ENCODE results near the gene NELFA.
A peak's percentile ranks its signal among the peaks of the same experiment; 100 is the strongest.

Gene NELFA

DNA sequence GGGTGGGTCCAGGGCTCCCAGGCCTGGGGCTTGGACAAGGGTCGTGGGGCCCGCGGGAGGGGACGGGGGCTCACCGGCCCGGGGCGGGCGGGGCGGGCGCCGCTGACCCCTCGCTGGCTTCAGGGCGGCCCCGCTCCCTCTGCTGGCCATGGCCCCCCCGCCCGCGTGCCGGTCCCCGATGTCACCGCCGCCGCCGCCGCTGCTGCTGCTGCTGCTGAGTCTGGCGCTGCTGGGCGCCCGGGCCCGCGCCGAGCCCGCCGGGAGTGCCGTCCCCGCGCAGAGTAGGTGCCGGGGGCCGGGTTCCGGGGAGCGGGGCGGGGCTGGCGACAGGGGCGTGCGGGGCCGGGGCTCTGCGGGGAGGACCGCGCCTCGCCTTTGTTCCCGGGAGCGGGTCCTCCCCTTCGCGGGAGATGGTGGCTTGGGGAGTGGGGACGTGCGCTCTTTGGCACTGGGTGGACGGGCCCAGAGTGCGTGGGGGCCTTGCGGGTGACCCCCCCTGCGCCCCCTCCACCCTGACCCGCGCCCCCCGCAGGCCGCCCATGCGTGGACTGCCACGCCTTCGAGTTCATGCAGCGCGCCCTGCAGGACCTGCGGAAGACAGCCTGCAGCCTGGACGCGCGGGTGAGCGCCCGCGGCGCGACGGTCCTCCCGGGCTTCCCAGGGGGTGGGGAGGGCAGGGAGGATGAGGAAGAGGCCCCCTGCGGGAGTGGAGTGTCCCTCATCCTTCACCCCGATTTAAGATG lies 33.6 kb upstream of the NELFA start:
- TF ChIP-seq, protein P1, sequence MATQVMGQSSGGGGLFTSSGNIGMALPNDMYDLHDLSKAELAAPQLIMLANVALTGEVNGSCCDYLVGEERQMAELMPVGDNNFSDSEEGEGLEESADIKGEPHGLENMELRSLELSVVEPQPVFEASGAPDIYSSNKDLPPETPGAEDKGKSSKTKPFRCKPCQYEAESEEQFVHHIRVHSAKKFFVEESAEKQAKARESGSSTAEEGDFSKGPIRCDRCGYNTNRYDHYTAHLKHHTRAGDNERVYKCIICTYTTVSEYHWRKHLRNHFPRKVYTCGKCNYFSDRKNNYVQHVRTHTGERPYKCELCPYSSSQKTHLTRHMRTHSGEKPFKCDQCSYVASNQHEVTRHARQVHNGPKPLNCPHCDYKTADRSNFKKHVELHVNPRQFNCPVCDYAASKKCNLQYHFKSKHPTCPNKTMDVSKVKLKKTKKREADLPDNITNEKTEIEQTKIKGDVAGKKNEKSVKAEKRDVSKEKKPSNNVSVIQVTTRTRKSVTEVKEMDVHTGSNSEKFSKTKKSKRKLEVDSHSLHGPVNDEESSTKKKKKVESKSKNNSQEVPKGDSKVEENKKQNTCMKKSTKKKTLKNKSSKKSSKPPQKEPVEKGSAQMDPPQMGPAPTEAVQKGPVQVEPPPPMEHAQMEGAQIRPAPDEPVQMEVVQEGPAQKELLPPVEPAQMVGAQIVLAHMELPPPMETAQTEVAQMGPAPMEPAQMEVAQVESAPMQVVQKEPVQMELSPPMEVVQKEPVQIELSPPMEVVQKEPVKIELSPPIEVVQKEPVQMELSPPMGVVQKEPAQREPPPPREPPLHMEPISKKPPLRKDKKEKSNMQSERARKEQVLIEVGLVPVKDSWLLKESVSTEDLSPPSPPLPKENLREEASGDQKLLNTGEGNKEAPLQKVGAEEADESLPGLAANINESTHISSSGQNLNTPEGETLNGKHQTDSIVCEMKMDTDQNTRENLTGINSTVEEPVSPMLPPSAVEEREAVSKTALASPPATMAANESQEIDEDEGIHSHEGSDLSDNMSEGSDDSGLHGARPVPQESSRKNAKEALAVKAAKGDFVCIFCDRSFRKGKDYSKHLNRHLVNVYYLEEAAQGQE (IDR thresholded peaks at IDR 0.05; ENCODE audit: low read depth), result no peak
- TF ChIP-seq NFIC (IDR thresholded peaks at IDR 0.05), result no peak
- no peak for TF ChIP-seq CREB1 (IDR thresholded peaks at IDR 0.05; ENCODE audit: low read depth)
- TF ChIP-seq FOXM1 (IDR thresholded peaks at IDR 0.05; ENCODE audit: borderline replicate concordance, low read depth), result no peak
- no peak for TF ChIP-seq MAX (IDR thresholded peaks at IDR 0.05)
- TF ChIP-seq CEBPB (IDR thresholded peaks at IDR 0.05), result no peak

DNA sequence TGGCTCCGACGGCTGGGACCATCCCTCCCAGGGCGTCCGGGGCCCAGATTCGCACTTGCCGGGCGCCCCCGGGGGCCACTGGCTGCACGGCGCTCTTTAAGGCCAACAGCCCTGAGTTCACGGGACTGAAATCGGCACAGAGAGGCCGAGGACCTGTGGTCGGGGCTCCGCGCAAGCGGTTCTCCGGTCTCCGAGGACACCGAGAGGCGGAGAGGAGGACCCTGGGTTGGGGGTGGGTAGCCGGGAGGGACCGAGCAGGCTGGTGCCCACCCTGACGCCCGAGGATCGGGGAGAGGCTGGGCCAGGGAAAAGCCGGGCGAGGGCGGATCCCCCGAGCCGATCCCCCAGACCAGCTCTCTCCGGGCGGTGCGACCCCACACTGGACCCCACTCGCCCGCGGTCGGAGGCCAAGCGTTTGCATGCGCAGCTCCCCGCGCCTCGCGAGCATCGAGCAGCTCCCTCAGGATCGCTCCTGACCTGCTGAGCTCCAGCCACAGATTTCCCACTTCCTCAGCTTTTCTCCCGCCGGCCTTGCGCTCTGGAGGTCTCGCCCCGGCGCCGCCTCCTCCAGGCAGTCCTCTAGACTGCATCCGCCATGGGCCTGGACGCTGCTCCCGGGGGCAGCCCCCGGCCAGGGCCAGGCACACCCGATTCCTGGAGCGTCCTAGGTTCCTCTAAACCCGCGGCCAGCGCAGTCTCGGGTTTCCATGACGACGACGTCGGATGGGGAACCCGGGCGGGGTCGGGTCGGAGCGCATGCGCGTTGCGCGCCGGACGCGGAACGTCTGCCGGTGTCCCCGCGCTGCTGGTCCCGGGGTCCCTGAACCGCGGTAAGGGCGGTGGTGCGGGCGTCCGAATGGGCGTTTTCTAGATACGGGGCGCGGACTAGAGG lies 32.7 kb upstream of the NELFA start:
- TF ChIP-seq YY1 (IDR thresholded peaks at IDR 0.05; ENCODE audit: low read depth) (no peak), RAD21 (IDR thresholded peaks at IDR 0.05; ENCODE audit: low read depth) (no peak), CEBPB (IDR thresholded peaks at IDR 0.05) (no peak; the same call in 1 of the 2 replicates), CREB1 (IDR thresholded peaks at IDR 0.05; ENCODE audit: low read depth) (no peak), TAF1 (IDR thresholded peaks at IDR 0.05; ENCODE audit: low read depth) (peak; percentile 39; the same call in 1 of the 2 replicates), EP300 (IDR thresholded peaks at IDR 0.05; ENCODE audit: borderline replicate concordance) (peak; percentile 8; the same call in 1 of the 2 replicates), MAX (IDR thresholded peaks at IDR 0.05) (peak; percentile 56; the same call in 1 of the 2 replicates), TCF12 (IDR thresholded peaks at IDR 0.05; ENCODE audit: low read depth) (peak; percentile 18; the same call in 1 of the 2 replicates), NFIC (IDR thresholded peaks at IDR 0.05) (peak; percentile 17; the same call in 1 of the 2 replicates), EGR1 (IDR thresholded peaks at IDR 0.05) (no peak), ZBTB7A (IDR thresholded peaks at IDR 0.05; ENCODE audit: low read depth) (peak; percentile 84), TEAD4 (IDR thresholded peaks at IDR 0.05) (no peak)
- TF ChIP-seq, protein P1 (IDR thresholded peaks at IDR 0.05; ENCODE audit: low read depth), result no peak

DNA sequence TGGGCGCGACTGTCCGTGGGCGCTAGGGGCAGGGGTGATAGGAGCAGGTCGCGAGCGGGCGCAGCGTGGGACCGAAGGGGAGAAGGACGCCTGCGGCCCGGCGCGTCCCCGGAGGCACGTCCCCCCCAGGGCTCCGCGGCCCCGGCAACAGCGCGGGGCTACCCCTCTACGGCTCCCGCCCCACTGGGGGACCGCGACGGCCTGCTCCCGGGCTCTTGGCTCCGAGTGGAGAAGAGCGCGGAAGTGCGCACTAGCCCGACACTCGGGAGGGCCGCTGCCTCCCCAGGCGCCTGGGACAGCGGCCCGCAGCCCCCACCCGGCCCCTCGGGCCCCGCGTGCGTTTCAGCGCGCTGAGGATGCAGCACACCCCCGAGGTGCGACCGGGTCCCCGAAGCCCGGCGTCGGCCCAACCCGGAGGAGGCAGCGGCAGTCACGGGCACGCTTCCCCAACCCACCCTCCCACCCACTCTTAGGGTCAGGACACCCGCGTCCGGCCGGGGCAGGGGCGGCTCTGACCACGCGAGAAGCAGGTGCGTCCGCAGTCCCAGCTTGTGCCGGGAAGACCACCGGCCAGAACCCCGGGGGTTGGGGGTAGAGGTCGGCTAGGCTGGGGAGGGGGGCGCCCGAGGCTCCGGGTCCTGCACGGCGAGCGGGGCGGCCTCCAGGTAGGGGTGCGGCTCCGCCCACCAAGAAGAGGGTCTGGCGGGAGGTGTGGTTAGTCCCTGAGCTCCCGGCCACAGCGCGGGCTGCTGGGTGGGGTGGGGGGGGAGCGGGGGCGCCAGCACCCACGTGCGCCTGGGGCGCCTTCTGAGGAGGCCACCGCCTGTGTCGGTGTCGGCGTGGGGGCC lies 31.8 kb upstream of the NELFA start:
- TF ChIP-seq CEBPB (IDR thresholded peaks at IDR 0.05) (no peak), RAD21 (IDR thresholded peaks at IDR 0.05; ENCODE audit: low read depth) (no peak), FOXM1 (IDR thresholded peaks at IDR 0.05; ENCODE audit: borderline replicate concordance, low read depth) (no peak), CREB1 (IDR thresholded peaks at IDR 0.05; ENCODE audit: low read depth) (no peak), EGR1 (IDR thresholded peaks at IDR 0.05) (no peak), TCF12 (IDR thresholded peaks at IDR 0.05; ENCODE audit: low read depth) (no peak), NFIC (IDR thresholded peaks at IDR 0.05) (no peak), USF1 (IDR thresholded peaks at IDR 0.05) (no peak), YY1 (IDR thresholded peaks at IDR 0.05; ENCODE audit: low read depth) (no peak), EP300 (IDR thresholded peaks at IDR 0.05; ENCODE audit: borderline replicate concordance) (no peak), TEAD4 (IDR thresholded peaks at IDR 0.05) (no peak), TAF1 (IDR thresholded peaks at IDR 0.05; ENCODE audit: low read depth) (no peak), MAX (IDR thresholded peaks at IDR 0.05) (no peak), ZBTB7A (IDR thresholded peaks at IDR 0.05; ENCODE audit: low read depth) (no peak)
- TF ChIP-seq, protein P1 (IDR thresholded peaks at IDR 0.05; ENCODE audit: low read depth), result no peak
